Measurements from ENCODE around the gene MARCHF2.
"Not testable (repeated sequence)": the region's sequence is repeated elsewhere in the genome, so short reads cannot be mapped to it uniquely, and the experiment has no call there.

Gene MARCHF2

GRCh38 chr19:8371011-8371804 is 41.9 kb upstream of the MARCHF2 start:
- DNase-seq, result no peak
- Histone ChIP-seq H4K20me1 (ENCODE audit: insufficient read depth, low read length) (no peaks in the 10 kb centered on the region), H3K27me3 (replicated peaks; ENCODE audit: insufficient read depth, low read length) (peaks cover 3% of the 10 kb centered on the region), H3K4me2 (ENCODE audit: low read depth, low read length) (no peak overlapping the region), H3K4me1 (ENCODE audit: low read length) (no peaks in the 10 kb centered on the region), H2AFZ (ENCODE audit: low read length) (no peak overlapping the region), H3K4me3 (ENCODE audit: low read length) (no peak overlapping the region), H3K27ac (ENCODE audit: low read length) (no peak overlapping the region), H3K9me3 (replicated peaks; ENCODE audit: insufficient read depth, low read length) (no peaks in the 10 kb centered on the region), H3K9ac (ENCODE audit: low read length) (no peak overlapping the region), H3K79me2 (ENCODE audit: low read length) (no peaks in the 10 kb centered on the region), H3K9me2 (replicated peaks; ENCODE audit: insufficient read depth, low read length) (no peaks in the 10 kb centered on the region), H3F3A (ENCODE audit: insufficient read depth, low read length) (no peaks in the 10 kb centered on the region), H3K36me3 (replicated peaks; ENCODE audit: insufficient read depth, low read length) (no peaks in the 10 kb centered on the region)
- TF ChIP-seq EZH2 (optimal IDR thresholded peaks at IDR 0.05; ENCODE audit: low read depth, low read length) (no peak), CTCF (IDR thresholded peaks at IDR 0.05; ENCODE audit: low read length) (no peak), EZH2phosphoT487 (IDR thresholded peaks at IDR 0.05; ENCODE audit: low read length) (no peak)

GRCh38 chr19:8373867-8374813 is 39.0 kb upstream of the MARCHF2 start:
- Histone ChIP-seq H3K9me3 (replicated peaks; ENCODE audit: insufficient read depth, low read length) (no peaks in the 10 kb centered on the region), H3F3A (ENCODE audit: insufficient read depth, low read length) (no peaks in the 10 kb centered on the region), H3K4me3 (ENCODE audit: low read length) (no peak overlapping the region), H3K27me3 (replicated peaks; ENCODE audit: insufficient read depth, low read length) (no peaks in the 10 kb centered on the region), H2AFZ (ENCODE audit: low read length) (no peak overlapping the region), H4K20me1 (ENCODE audit: insufficient read depth, low read length) (no peaks in the 10 kb centered on the region), H3K9ac (ENCODE audit: low read length) (no peak overlapping the region), H3K4me2 (ENCODE audit: low read depth, low read length) (no peak overlapping the region), H3K9me2 (replicated peaks; ENCODE audit: insufficient read depth, low read length) (no peaks in the 10 kb centered on the region), H3K79me2 (ENCODE audit: low read length) (no peaks in the 10 kb centered on the region), H3K4me1 (ENCODE audit: low read length) (no peaks in the 10 kb centered on the region), H3K36me3 (replicated peaks; ENCODE audit: insufficient read depth, low read length) (no peaks in the 10 kb centered on the region), H3K27ac (ENCODE audit: low read length) (no peak overlapping the region)
- TF ChIP-seq EZH2 (optimal IDR thresholded peaks at IDR 0.05; ENCODE audit: low read depth, low read length), result no peak
- TF ChIP-seq EZH2phosphoT487 (IDR thresholded peaks at IDR 0.05; ENCODE audit: low read length), result no peak
- TF ChIP-seq CTCF (IDR thresholded peaks at IDR 0.05; ENCODE audit: low read length), result no peak
- no peak for DNase-seq

DNA sequence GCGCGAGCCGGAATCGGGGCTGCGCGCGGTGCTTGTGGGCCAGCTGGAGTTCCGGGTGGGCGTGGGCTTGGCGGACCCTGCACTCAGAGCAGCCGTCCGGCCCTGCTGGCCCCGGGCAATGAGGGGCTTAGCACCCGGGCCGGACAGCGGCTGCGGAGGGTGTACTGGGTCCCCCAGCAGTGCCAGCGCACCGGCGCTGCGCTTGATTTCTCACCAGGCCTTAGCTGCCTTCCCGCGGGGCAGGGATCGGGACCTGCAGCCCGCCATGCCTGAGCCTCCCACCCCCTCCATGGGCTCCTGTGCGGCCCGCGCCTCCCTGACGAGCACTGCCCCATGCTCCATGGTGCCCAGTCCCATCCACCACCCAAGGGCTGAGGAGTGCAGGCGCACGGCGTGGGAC is 37.3 kb upstream of the MARCHF2 start:
- not testable (repeated sequence) for DNase-seq; H3K27ac ChIP-seq (ENCODE audit: low read length); H3K4me3 ChIP-seq (ENCODE audit: low read length); H3F3A ChIP-seq (ENCODE audit: insufficient read depth, low read length); H3K36me3 ChIP-seq (replicated peaks; ENCODE audit: insufficient read depth, low read length); H3K27me3 ChIP-seq (replicated peaks; ENCODE audit: insufficient read depth, low read length); H3K4me1 ChIP-seq (ENCODE audit: low read length); H3K9ac ChIP-seq (ENCODE audit: low read length); H3K79me2 ChIP-seq (ENCODE audit: low read length); H4K20me1 ChIP-seq (ENCODE audit: insufficient read depth, low read length); H3K9me3 ChIP-seq (replicated peaks; ENCODE audit: insufficient read depth, low read length); H3K9me2 ChIP-seq (replicated peaks; ENCODE audit: insufficient read depth, low read length); H2AFZ ChIP-seq (ENCODE audit: low read length); H3K4me2 ChIP-seq (ENCODE audit: low read depth, low read length)

- not testable (repeated sequence) for H3K27me3 ChIP-seq (replicated peaks; ENCODE audit: insufficient read depth, low read length); H3F3A ChIP-seq (ENCODE audit: insufficient read depth, low read length); H3K4me1 ChIP-seq (ENCODE audit: low read length); H2AFZ ChIP-seq (ENCODE audit: low read length); H4K20me1 ChIP-seq (ENCODE audit: insufficient read depth, low read length); H3K9me3 ChIP-seq (replicated peaks; ENCODE audit: insufficient read depth, low read length); H3K9me2 ChIP-seq (replicated peaks; ENCODE audit: insufficient read depth, low read length); H3K36me3 ChIP-seq (replicated peaks; ENCODE audit: insufficient read depth, low read length); H3K79me2 ChIP-seq (ENCODE audit: low read length); H3K27ac ChIP-seq (ENCODE audit: low read length); H3K4me3 ChIP-seq (ENCODE audit: low read length); DNase-seq; H3K4me2 ChIP-seq (ENCODE audit: low read depth, low read length); H3K9ac ChIP-seq (ENCODE audit: low read length)
Measured at GRCh38 chr19:8376373-8376974, 36.6 kb upstream of the MARCHF2 start.
